Measurements from ENCODE around the gene AP3D1.
A peak's percentile ranks its signal among the peaks of the same experiment; 100 is the strongest.

Gene AP3D1

DNA sequence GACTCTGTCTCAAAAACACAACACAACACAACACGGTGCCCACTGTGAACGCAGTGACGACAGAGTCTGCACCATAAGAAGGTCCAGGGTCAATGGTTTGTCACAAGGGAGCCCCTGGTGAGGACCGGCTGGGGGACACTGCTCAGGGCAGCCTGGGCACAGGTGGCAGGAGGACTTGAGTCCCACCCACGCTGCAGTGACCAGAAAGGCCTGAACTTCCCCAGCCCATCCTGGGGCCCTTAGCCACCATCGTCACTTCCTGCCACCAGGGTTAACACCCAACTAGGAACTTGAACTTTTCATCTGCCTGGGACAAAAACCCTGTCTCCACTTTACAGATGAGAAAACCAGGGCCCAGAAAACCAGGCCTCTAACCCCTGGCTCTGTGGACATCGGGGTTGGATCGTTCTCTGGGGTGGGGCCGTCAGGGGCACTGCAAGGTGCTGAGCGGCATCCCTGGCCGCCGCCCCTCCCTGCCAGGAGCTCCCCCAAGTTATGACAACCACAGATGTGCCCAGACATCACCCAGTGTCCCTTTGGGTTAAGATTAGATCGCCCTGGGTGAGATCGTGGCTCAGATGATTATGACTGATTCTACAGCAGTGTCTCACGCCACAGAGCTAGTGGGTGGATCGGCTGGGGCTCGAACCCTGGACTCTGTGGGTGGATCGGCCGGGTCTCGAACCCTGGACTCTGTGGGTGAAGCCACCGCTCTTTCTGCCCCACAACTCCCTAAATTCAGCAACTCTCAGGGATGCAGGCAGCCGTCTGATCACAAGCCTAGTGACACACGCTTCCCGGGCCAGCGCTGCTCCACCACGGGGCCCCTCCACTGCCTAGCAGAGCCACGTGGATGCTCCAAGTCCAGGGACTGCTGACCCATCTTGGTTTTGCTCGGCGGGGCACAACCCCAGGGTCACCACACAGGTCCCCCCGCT lies 69.2 kb downstream of the AP3D1 start:
- DNase-seq = peak; percentile 45

DNA sequence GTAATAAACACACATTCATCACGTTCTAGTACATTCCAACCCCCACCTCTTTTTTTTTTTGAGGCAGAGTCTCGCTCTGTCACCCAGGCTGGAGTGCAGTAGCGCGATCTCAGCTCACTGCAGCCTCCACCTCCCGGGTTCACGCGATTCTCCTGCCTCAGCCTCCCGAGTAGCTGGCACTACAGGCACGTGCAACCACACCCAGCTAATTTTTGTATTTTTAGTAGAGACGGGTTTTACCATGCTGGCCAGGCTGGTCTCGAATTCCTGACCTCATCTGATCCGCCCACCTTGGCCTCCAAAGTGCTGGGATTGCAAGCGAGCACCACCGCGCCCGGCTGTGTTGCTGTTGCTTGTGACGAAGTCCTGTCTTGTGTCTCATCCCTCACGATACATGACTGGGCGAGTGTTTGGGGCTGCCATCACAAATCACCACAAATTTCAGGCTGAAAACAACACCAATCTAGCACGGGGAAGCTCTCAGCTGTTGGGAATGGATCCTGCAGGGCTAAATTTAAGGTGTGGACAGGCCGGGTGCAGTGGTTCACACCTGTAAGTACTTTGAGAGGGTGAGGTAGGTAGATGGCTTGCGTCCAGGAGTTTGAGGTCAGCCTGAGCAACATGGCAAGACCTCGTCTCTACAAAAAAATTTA lies 70.9 kb downstream of the AP3D1 start:
- DNase-seq = no peak

DNA sequence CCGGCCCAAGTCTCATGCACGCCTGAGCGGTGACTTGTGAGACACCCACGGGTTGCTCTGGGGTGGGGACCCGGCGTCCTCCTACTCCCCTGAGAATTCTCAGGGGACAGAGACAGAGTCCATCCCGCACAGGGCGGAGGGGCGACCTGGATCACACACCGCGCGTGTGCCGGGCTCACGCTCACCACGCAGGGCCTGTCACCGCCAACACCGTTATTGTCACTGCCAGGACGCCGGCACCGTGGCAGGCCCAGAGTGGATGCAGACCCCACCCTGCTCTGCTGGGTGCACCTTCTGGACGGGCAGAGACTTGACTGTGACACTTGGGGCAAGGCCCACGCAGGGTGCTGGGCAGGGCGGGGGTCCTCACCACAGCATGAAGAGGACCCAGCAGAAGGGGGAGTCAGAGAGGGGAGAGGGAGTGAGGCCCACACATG lies 71.5 kb downstream of the AP3D1 start:
- DNase-seq = no peak

DNA sequence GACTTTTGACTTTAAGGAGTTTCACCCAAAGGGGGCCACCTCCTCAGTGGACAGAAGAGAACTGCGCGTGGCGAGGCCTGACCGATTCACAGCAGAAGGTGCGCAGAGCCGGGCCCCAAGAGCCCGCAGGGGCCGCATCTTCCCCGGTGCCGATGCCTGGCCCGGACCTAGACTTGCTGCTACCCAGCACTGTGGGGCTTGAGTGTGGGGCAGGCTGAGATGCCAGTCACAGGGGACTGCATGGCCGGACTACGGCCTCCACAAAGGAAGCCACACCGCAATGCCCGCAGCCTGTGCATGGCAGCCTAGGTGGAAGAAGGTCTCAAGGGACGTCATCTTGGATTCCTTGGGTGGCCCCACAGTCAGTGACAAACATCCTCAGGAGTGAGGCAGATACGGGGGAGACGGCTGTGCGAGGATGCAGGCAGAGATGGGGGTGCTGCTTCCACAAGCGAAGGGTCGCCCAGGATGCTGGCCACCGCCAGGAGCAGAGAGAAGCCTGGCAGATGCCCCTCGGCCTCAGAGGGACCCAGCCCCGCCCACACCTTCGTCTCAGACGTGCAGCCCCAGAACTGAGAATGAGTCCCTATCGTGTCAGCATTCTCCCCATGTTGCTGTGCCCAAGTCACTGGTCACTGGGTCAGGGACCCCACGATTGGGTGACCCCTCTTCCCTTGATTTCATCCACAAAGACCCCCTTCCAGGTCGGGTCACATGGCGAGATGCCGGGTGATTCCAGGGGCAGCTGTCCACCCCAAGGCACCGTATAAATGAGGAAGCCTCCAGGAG lies 72.1 kb downstream of the AP3D1 start:
- DNase-seq = no peak

DNA sequence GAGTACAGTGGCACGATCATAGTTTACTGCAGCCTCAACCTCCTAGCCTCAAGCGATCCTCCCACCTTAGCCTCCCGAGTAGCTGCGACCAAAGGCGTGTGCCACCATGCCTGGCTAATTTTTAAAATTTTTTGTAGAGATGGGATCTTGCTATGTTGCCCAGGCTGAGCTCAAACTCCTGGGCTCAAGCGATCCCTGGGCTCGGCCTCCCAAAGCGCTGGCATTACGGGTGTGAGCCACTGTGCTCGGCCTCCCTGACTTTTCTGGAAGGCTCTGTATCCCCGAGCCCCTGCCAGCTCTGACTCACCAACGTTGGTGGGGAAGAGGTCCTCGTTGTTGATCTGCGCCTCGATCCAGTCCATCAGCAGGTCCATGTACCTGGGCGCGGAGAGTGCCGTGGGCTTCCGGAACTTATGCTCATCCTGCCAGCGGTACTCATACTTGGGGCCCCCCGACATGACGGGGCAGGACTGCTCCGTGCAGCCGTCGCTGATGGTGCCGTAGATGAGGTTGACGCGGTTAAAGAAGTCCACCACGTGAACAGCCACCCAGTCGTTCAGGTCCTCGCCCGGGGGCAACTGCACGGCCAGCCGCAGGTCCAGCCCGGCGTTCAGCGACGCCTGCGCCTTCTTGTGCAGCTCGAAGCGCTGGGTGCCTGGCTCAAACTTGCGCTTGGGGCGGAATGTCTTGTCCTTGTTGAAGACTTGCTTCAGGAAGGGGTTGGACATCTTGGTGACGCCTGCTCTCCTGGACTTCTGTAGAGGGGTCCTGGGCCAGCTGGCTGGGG lies 73.3 kb downstream of the AP3D1 start:
- no peak for DNase-seq

DNA sequence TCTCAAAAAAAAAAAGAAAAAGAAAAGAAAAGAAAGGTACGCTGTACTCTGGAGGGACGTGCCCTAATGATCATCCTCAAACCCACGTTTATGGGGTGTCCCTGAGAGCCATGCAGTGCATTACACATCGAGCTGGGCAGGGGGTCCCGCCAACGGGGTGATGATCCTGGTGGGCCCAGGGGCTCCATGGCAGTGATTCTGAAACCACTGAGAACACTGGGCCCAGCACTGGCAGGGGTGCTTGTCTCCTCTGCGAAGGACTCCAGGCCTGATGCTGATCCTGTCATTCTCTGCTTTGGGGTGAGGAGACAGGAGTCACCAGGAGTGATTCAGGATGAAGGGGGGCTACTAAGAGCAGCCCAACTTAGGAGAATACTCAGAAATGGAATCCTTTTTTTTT lies 74.0 kb downstream of the AP3D1 start:
- DNase-seq = no peak

DNA sequence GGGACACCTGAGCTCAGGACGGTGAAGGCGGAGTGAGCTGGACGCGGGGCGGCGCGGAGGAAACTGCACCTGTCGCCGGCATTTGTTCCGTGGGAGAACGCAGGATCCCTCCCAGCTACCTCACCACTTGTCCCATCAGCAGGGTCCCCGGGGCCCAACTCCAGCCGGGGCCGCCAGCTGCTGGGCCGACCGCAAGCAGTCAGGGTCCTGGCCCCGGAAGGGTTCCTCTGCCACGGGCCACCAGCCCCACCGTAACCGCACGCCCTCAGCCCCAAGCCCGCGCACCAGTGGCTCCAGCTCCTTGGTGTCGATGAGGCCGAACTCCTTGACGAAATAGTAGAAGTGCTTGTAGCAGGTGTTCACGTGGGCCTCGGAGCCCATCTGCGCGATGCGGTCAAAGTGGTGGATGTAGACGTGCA lies 74.8 kb downstream of the AP3D1 start:
- no peak for DNase-seq

DNA sequence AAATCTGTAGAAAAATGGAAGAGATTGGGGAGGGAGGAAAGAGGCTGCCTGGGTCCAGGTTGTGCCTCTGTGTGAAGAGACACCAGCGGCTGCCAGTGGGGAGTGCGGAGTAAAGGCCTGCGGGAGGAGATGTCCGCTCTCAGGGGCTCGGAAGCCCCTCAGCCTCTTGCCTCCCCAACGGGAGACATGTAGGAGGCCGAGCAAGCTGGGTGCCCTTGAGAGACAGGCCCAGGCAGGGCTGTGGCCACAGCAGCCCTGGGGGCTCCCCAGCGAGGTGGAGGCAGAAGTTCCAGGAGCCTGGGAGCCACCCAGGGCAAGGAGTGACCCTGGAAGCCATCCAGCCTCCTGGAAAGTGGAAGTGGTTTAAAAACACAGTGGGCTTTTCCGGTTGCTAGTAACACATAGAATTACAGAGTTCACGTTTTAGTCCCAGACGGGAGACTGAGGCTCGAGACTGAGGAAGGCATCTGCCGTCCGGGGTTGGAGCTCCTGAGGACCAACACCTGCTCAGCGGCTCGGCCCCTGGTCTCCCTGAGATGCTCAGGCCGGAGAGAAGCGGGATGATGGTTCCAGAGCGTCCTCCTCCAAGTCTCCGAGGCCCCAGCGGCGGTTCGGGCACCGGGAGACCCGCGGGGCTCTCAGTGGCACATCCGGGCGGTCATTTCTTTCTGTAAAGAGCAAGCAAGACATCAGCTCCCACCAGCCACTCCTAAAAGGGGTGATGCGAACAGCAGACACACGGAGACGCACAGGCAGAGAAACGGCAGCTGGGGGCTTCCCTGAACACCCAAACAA lies 78.4 kb downstream of the AP3D1 start:
- DNase-seq = no peak

DNA sequence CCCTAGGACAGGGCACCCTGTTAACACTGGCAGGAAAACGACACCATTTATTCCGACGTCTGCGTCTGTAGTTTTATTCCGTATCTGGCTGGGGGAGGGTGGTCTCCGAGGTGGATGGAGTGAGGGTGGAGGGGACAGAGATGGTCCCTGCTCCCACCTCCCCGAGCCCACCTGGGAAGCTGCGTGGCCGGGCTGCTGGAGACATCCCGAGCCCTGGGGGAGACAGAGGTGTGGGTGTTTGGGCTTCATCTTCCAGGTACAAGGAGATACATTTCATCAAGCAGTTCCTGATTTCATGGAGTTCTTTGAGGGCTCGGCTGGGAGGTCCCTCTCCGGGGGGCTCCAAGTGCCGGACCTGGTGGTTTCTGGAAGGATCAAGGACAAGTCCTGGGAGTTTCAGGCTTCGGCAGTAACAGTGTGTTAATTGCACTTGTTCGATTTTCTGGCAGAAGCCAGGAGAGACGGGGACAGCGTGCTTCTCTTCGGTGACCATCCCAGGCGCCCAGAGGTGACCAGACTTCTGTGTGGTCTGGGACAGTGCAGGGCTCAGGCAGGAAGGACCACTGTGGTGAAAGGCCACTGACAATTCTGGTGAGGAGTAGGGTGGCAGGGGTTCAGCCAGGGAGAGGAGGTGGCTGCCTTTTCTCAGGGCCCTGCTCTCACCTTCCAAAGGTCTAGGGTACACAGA lies 80.2 kb downstream of the AP3D1 start:
- DNase-seq = no peak

DNA sequence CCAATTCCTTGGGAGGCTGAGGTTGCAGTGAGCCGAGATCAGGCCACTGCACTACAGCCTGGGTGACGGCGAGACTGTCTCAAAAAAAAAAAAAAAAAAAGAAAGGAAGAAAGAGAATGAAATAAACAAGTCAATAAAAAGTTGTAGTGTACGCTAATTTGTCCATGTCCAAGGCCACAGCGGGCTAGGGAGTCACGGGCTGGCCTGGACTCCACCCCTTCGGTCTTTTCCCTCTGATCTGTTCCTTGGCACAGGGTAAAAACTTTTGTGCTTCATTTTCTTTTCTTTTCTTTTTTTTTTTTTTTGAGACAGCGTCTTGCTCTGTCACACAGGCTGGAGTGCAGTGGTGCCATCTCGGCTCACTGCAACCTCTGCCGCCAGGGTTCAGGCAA lies 80.9 kb downstream of the AP3D1 start:
- DNase-seq = no peak

DNA sequence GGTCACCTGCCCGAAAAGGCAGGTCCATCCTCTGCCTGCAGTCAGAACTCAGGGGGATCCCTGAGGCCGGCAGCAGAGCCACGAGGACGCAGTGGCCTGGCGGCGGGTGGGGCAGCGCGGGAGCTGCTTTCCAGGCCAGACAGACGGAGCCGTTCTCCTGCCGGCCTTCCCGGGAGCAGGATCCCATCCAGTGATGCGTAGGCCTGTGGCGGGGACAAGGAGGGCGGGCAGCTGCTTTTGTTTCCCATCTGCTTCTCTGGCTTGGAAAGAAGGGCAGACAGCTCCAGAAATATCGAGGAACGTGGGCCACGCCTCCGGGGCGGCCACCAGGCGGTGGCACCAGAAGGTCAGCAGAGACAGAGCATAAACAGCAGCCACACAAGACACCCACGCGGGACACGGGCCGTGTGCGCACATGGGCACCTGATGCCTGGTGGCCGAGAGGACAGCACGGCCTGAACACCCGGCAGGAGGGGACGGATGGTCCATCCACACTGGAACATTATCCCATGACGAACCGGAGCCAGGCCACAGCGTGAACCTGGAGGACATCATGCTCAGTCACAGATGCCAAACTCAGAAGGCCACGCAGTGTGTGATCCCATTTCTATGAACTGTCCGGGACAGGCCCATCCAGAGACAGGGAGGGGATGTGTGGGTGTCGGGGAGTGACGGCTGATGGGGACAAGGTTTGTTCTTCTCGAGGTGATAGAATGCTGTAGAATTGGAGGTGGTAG lies 86.4 kb downstream of the AP3D1 start:
- no peak for DNase-seq

DNA sequence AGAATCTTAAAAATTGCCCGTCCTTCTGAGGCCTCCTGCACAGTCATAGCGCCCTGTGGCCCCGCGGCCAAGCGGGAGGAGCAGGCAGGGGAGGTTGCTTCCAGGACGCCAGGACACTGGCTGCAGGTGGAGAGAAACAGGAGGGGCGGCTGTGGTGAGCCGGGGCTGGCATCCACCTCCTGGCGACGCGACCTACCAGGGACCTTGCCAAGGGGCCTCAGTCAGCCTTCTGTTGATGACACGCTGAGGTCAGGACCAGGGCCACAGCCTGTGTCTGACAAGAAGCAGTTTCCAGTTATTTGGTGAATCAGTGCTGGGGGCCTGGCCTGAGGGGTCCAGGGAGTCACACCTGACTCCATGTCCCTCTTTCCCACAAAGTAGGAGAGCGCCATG lies 87.0 kb downstream of the AP3D1 start:
- no peak for DNase-seq

DNA sequence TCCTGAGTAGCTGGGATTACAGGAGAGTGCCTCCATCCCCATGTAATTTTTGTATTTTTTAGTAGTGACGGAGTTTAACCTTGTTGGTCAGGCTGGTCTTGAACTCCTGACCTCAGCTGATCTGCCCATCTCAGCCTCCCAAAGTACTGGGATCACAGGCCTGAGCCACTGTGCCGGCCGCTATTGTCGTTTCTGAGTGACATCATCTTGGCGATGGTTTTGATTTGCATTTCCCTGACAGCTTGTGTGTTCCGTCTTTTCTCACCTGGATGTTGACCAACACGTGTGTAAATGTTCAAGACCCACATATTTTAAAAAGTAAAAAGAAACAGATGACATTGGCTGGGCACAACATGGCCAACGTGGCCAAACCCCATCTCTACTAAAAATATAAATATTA lies 87.5 kb downstream of the AP3D1 start:
- no peak for DNase-seq

DNA sequence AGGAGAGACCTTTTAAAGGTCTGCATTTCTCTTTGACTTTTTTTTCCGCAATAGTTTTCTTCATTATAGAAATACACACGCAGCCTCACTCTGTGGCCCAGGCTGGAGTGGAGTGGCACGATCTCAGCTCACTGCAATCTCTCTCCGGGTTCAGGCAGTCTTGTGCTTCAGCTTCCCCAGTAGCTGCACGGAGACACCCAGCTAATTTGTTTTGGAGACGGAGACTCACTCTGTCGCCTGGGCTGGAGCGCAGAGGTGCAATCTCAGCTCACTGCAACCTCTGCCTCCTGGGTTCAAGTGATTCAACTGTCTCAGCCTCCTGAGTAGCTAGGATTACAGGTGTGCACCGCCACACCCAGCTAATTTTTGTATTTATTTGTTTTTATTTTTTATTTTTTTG lies 88.6 kb downstream of the AP3D1 start:
- DNase-seq = no peak

DNA sequence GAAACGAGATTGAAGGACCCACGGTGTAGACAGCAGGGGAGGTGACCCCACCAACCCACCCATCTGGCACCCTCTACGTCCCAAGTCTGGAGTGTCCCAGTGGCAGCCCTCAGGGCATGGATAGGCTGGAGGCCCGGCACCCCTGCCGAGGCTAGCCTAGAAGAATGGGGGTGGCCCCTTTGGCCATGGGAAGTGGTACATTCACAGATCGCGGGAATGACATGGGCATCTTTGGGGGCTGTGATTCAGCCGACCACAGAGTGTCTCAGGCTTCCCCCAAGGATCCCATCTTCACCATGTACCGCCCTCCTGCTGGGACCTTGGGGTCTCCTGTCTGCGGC lies 89.0 kb downstream of the AP3D1 start:
- DNase-seq = no peak

DNA sequence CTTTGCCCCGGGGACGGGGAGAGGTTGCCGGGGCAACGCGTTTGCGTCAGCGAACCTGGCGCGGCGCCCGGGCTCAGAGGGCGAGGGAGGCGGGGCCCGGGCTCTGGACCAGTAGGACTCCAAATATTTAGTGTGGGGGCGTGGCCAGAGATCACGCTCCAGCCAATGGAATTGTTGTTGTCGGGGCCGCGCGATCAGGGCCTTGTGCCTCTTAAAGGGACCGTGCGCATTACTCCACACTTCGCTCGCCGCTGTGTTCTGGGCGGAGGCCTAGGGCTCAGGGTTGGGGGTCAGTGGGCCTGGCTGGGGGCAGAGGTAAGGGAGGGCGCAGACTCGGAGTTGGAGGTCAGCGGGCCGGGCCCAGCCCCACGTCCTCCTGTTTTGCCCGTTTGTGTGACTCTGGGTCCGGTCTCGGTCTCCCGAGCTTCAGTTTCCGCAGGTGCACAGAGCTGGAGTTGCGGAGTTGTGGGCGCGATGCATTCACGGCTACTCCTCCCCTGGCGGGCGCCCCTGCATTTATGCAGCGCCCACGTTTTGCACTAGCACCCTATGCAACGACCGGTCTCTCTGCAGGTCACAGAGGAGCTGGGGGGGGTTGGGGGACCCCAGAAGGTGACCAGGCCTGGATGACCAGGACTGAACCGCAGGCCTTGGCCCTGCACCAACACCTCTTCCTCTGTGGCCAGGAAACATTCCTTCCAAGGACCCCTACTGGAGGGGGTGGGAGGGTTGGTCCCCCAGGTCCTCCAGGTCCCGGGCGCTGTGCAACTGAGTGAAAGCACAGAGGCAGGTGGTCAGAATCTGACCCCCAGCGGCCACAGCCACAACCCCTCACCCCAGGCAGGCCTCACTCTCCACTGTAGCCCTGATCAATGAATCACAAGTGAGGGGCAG lies 89.6 kb downstream of the AP3D1 start:
- DNase-seq = peak; percentile 99

DNA sequence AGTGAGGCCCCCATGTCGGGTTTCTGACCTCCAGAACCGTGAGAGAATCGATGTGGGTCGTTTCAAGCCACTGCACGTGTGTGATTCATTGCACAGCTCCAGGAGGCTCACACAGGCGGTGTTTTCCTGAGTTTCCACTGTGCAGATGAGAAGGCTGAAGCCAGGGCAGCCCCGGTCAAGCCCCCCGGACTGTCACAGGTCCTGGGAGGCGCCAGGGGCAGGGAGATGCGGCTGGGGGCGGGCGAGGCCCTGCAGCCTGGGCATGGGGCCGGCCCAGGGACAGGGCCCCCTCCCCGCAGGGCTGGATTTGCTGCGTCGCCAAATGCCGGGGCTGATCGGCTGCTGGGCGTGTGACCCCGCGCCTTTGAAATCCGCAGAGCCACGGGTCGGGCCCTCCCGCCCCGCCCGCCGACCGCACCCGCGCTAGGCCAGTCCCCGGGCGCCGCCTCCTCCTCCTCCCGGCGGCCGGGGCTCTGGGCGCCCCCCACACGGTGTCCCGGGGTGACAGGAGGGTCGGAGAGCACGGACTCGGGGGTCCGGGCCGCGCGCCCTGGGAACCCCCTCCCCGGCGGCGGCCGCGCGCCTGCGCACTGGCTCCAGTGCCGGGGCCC lies 90.4 kb downstream of the AP3D1 start:
- DNase-seq = peak; percentile 60

DNA sequence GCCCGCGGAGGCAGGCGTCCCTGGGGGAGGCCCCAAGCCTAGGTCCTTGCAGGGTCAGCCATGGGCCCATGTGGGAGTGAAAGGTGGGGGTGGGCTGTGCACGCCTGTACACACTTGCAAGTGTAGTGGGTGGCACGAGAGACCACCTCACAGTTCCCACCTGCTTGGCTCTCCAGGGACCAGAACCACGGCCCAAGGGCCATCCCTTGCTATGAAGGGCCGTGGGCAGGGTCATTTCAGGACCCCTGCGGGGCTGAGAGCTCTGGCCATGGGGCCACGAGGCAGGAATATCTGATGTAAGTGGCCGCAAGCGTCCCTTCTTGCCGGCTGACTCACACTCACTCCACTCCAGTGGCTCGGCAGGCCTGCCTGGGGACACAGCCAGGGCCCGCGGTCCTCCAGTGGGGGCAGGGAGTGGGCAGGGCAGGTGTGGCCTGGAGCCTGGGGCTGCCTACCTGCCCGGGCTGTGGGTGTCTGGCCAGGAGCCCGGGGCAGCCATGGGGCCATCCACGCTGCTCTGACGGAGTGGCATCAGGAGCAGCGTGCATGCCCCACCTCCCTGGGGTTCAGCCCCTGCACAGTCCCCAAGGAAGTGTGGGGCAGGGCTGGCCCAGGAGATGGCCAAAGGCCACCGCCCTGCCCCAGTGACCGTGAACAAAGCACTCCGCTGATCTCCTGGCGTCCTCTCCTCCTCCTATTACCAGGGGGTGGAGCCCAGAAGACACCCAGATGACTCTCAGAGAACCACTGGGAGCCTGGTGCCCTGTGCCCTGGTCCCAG lies 91.8 kb downstream of the AP3D1 start:
- no peak for DNase-seq
